Endothelial cell (in vitro differentiated cells): ENCODE measurements around the gene CCNYL1. TPM values are rescaled to one million over a fixed set of nuclear protein-coding genes. Genes with fewer than 3 reads are reported as not detected.
"Not testable (repeated sequence)": the region's sequence is repeated elsewhere in the genome, so short reads cannot be mapped to it uniquely, and the experiment has no call there.

Experiments
- DNase-seq: peaks from one replicate; pipeline ENCODE4 v3.0.0; 2021; ENCODE audit warnings: low spot score
- H3K27ac Mint-ChIP-seq: one replicate; pipeline ENCODE4 v1.8.0; 2021; ENCODE audit warnings: mixed read lengths, inconsistent platforms; ENCODE audit not compliant: unreplicated experiment
- H3K27me3 Mint-ChIP-seq: one replicate; pipeline ENCODE4 v1.8.0; 2021; ENCODE audit warnings: mild to moderate bottlenecking, moderate library complexity, mixed read lengths, inconsistent platforms; ENCODE audit not compliant: unreplicated experiment
- H3K36me3 Mint-ChIP-seq: one replicate; pipeline ENCODE4 v1.8.0; 2021; ENCODE audit warnings: mild to moderate bottlenecking, low read depth, mixed read lengths, inconsistent platforms; ENCODE audit not compliant: unreplicated experiment
- H3K4me1 Mint-ChIP-seq: one replicate; pipeline ENCODE4 v1.8.0; 2021; ENCODE audit warnings: mild to moderate bottlenecking, mixed read lengths, inconsistent platforms; ENCODE audit not compliant: unreplicated experiment
- H3K4me3 Mint-ChIP-seq: one replicate; pipeline ENCODE4 v1.8.0; 2021; ENCODE audit warnings: mild to moderate bottlenecking, mixed read lengths, inconsistent platforms; ENCODE audit not compliant: unreplicated experiment
- H3K9me3 Mint-ChIP-seq: one replicate; pipeline ENCODE4 v1.8.0; 2021; ENCODE audit warnings: mixed read lengths, inconsistent platforms; ENCODE audit not compliant: unreplicated experiment
- total RNA-seq: library from RNA; stranded (reverse); fragmentation: NEBNext Ultra II Directional; extraction: Animal tissue kit (Norgen Biotek cat#: 25700); gene quantifications from one replicate; pipeline ENCODE4 v1.2.1, GENCODE V29; 2021; ENCODE audit not compliant: unreplicated experiment
- TF ChIP-seq, protein P1 (sequence below): fragments of 200-600 bp; sonication (generic); IDR thresholded peaks from one replicate; pipeline ENCODE4 v1.5.0; 2021; ENCODE audit warnings: antibody characterized with exemption; ENCODE audit not compliant: unreplicated experiment

CCNYL1 gene
- total RNA-seq, 1 donor from 2014 or later = 75.5 TPM

DNA sequence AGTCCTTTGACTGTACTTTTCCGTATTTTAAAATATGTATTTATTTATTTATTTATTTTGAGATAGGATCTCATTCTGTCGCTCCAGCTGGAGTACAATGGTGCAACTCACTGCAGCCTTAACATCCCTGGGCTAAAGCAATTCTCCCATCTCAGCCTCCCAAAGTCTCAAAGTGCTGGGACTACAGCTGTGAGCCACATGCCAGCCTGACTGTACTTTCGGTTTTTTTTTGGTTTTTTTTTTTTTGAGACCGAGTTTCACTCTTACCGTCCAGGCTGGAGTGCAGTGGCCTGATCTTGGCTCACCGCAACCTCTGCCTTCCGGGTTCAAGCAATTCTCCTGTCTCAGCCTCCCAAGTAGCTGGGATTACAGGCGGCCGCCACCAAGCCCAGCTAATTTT, 28.9 kb upstream of the CCNYL1 start:
- Mint-ChIP-seq H3K36me3 (no peaks in the 10 kb centered on the region), H3K4me1 (no peaks in the 10 kb centered on the region), H3K27ac (no peak overlapping the region), H3K9me3 (no peaks in the 10 kb centered on the region), H3K27me3 (no peaks in the 10 kb centered on the region), H3K4me3 (no peak overlapping the region)
- TF ChIP-seq, protein P1, sequence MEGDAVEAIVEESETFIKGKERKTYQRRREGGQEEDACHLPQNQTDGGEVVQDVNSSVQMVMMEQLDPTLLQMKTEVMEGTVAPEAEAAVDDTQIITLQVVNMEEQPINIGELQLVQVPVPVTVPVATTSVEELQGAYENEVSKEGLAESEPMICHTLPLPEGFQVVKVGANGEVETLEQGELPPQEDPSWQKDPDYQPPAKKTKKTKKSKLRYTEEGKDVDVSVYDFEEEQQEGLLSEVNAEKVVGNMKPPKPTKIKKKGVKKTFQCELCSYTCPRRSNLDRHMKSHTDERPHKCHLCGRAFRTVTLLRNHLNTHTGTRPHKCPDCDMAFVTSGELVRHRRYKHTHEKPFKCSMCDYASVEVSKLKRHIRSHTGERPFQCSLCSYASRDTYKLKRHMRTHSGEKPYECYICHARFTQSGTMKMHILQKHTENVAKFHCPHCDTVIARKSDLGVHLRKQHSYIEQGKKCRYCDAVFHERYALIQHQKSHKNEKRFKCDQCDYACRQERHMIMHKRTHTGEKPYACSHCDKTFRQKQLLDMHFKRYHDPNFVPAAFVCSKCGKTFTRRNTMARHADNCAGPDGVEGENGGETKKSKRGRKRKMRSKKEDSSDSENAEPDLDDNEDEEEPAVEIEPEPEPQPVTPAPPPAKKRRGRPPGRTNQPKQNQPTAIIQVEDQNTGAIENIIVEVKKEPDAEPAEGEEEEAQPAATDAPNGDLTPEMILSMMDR = no peak
- no peak for DNase-seq

DNA sequence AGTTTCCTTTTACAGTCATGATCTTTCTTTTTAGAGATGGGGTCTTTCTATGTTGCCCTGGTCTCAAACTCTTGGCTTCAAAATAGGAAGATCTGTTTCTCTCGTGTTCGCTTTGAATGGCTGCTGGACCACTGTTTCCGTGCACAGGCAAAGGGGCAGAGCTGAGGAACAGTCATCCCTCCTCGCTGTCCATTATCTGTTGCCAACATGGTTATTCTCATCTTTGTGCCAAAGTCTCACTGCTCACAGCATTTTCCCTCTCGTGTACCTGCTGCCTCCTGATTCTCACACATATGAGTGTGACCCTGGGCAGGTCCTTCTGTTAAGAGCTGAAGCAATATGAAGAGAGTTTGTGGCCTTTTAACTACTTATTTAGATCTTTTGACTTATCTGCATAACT, 28.0 kb upstream of the CCNYL1 start:
- H3K4me3 Mint-ChIP-seq = no peak overlapping the region
- H3K4me1 Mint-ChIP-seq = no peaks in the 10 kb centered on the region
- H3K27ac Mint-ChIP-seq = no peak overlapping the region
- no peak for DNase-seq
- H3K27me3 Mint-ChIP-seq = no peaks in the 10 kb centered on the region
- H3K9me3 Mint-ChIP-seq = no peaks in the 10 kb centered on the region
- TF ChIP-seq, protein P1 = no peak
- no peaks in the 10 kb centered on the region for H3K36me3 Mint-ChIP-seq

DNA sequence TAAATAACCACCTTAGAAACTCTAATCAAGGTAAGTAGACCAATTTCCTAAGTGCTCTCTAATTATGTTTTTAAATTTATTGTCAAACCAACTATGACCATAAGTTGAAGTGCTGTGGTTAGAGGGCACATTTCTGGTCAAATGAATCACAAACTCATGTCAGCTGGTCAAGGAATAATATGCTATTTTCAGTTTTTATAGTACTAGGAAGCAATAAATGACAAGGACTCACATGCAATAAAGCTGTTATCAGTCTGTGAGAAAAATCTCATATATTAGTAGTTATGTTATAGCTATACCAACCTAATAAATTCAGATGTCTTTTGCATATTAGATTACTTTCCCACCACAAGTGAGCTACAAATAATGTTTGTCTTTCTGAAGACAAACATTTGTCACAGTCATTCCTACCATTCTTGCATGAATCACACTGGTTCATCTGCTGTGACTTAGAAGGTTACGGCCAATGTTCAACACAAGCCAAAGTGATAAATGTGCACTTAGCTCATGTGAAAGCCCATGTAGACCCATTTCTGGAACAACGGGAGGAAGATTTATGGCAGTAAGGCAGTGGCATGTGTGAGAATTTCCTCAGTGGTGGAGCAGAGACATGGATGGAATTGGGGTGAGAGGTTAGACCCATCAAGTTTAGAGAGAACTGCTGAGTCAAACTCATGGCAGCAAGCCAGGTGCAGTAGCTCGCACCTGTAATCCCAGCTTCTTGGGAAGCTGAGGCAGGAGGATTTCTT, 27.4 kb upstream of the CCNYL1 start:
- TF ChIP-seq, protein P1 = no peak
- DNase-seq = no peak
- no peaks in the 10 kb centered on the region for H3K4me1 Mint-ChIP-seq
- H3K27ac Mint-ChIP-seq = no peak overlapping the region
- H3K9me3 Mint-ChIP-seq = no peaks in the 10 kb centered on the region
- H3K4me3 Mint-ChIP-seq = no peak overlapping the region
- H3K27me3 Mint-ChIP-seq = no peaks in the 10 kb centered on the region
- H3K36me3 Mint-ChIP-seq = no peaks in the 10 kb centered on the region

DNA sequence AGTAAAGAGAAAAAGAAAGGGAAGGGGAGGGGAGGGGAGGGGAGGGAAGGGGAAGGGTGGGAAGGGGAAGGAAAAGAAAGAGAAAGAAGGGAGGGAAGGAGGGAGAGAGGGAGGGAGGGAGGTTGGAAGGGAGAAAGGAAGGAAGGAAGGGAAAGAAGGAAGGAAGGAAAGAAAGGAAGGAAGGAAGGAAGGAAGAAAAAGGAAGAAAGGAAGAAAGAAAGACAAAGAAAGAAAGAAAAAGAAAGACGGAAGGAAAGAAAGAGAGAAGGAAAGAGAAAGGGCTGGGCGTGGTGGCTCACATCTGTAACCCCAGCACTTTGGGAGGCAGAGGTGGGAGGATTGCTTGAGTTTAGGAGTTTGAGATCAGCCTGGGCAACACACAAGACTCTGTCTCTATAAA, 24.6 kb upstream of the CCNYL1 start:
- no peak overlapping the region for H3K27ac Mint-ChIP-seq
- H3K36me3 Mint-ChIP-seq = no peaks in the 10 kb centered on the region
- no peak for DNase-seq
- peaks cover 3% of the 10 kb centered on the region for H3K4me1 Mint-ChIP-seq
- H3K9me3 Mint-ChIP-seq = no peaks in the 10 kb centered on the region
- TF ChIP-seq, protein P1 = no peak
- no peak overlapping the region for H3K4me3 Mint-ChIP-seq
- H3K27me3 Mint-ChIP-seq = no peaks in the 10 kb centered on the region

DNA sequence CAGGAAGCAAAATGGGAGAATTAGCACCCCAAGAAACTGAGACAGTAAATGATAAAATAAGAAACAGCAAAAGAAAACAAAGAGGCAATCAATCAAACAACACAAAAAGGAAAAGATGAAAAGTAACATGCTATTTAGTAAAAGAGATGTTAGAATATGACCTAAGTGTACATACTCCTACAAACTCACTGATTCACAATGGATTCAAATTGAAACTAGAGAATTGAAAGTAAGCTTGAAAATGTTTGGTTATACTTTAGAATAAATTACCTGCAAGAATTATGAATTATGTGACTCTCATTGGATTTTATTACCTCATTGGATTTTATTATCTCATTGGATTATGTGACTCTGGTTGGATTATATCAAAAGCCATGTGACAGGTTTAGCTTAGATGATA, 22.8 kb upstream of the CCNYL1 start:
- Mint-ChIP-seq H3K27ac (no peak overlapping the region), H3K9me3 (no peaks in the 10 kb centered on the region), H3K36me3 (no peaks in the 10 kb centered on the region), H3K4me3 (no peak overlapping the region), H3K27me3 (no peaks in the 10 kb centered on the region), H3K4me1 (peaks cover 18% of the 10 kb centered on the region)
- TF ChIP-seq, protein P1 = no peak
- DNase-seq = no peak

DNA sequence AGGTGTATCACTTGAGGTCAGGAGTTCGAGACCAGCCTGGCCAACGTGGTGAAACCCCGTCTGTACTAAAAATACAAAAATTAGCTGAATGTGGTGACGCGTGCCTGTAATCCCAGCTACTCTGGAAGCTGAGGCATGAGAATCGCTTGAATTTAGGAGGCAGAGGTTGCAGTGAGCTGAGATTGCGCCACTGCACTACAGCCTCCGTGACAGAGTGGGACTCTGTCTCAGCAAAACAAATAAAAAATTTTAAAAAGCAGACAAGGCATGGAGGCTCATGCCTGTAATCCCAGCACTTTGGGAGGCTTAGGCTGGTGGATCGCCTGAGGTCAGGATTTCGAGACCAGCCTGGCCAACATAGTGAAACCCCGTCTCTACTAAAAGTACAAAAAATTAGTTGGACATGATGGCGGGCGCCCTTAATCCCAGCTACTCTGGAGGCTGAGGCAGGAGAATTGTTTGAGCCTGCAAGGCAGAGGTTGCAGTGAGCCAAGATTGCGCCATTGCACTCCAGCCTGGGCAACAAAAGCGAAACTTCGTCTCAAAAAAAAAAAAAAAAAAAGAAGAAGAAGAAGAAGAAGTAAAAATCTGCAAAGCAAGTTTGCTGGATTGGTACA, 20.5 kb upstream of the CCNYL1 start:
- not testable (repeated sequence) for H3K27ac Mint-ChIP-seq, H3K4me3 Mint-ChIP-seq, H3K27me3 Mint-ChIP-seq, H3K36me3 Mint-ChIP-seq, H3K9me3 Mint-ChIP-seq, DNase-seq
- peaks cover 21% of the 10 kb centered on the region for H3K4me1 Mint-ChIP-seq
